Measurements from ENCODE around the gene SUMO3. TPM values are rescaled to one million over a fixed set of nuclear protein-coding genes. Genes with fewer than 3 reads are reported as not detected.
A peak's percentile ranks its signal among the peaks of the same experiment; 100 is the strongest.

The SUMO3 gene
- total RNA-seq, 1 experiment from 2014 or later, result 70.3 TPM

- Histone ChIP-seq H3K27me3 (ENCODE audit: low read length) (peaks cover 10% of the 10 kb centered on the region; the same call in 1 of the 2 replicates), H3K9me3 (ENCODE audit: low read length) (peaks cover 12% of the 10 kb centered on the region), H3K79me2 (ENCODE audit: low read length) (no peaks in the 10 kb centered on the region), H3K4me1 (ENCODE audit: low read length) (peaks cover 9% of the 10 kb centered on the region), H3K4me3 (ENCODE audit: low read length) (no peak overlapping the region), H3K36me3 (ENCODE audit: insufficient read depth, low read length) (no peaks in the 10 kb centered on the region), H3K27ac (ENCODE audit: low read length) (no peak overlapping the region), H2AFZ (ENCODE audit: low read length) (no peak overlapping the region), H3K4me2 (ENCODE audit: low read depth, low read length, poor library complexity, severe bottlenecking) (no peak overlapping the region), H3K9ac (ENCODE audit: low read length) (no peak overlapping the region), H3K9me2 (replicated peaks; ENCODE audit: insufficient read depth, low read length) (no peaks in the 10 kb centered on the region), H4K20me1 (ENCODE audit: insufficient read depth, low read depth, low read length) (no peaks in the 10 kb centered on the region)
- no peak for DNase-seq
These were observed 10.6 kb upstream of the SUMO3 start for GRCh38 chr21:44828362-44829056.

- DNase-seq, result no peak
- H3K9ac ChIP-seq (ENCODE audit: low read length), result no peak overlapping the region
- H3K9me2 ChIP-seq (replicated peaks; ENCODE audit: insufficient read depth, low read length), result no peaks in the 10 kb centered on the region
- H3K9me3 ChIP-seq (ENCODE audit: low read length), result peaks cover 9% of the 10 kb centered on the region
- H2AFZ ChIP-seq (ENCODE audit: low read length), result no peak overlapping the region
- H3K4me3 ChIP-seq (ENCODE audit: low read length), result no peak overlapping the region
- H4K20me1 ChIP-seq (ENCODE audit: insufficient read depth, low read depth, low read length), result no peaks in the 10 kb centered on the region
- H3K4me1 ChIP-seq (ENCODE audit: low read length), result peaks cover 3% of the 10 kb centered on the region
- peaks cover 4% of the 10 kb centered on the region; the same call in 1 of the 2 replicates for H3K27me3 ChIP-seq (ENCODE audit: low read length)
- no peaks in the 10 kb centered on the region for H3K79me2 ChIP-seq (ENCODE audit: low read length)
- no peak overlapping the region for H3K4me2 ChIP-seq (ENCODE audit: low read depth, low read length, poor library complexity, severe bottlenecking)
- no peaks in the 10 kb centered on the region for H3K36me3 ChIP-seq (ENCODE audit: insufficient read depth, low read length)
- H3K27ac ChIP-seq (ENCODE audit: low read length), result no peak overlapping the region
These were observed 5.4 kb upstream of the SUMO3 start for GRCh38 chr21:44823179-44823660.

GRCh38 chr21:44822484-44823178, 4.8 kb upstream of the SUMO3 start:
- Histone ChIP-seq H3K79me2 (ENCODE audit: low read length) (no peaks in the 10 kb centered on the region), H3K36me3 (ENCODE audit: insufficient read depth, low read length) (no peaks in the 10 kb centered on the region), H3K27me3 (ENCODE audit: low read length) (peaks cover 3% of the 10 kb centered on the region; the same call in 1 of the 2 replicates), H3K9me2 (replicated peaks; ENCODE audit: insufficient read depth, low read length) (no peaks in the 10 kb centered on the region), H3K9ac (ENCODE audit: low read length) (no peak overlapping the region), H3K9me3 (ENCODE audit: low read length) (peaks cover 5% of the 10 kb centered on the region), H3K4me3 (ENCODE audit: low read length) (no peak overlapping the region), H4K20me1 (ENCODE audit: insufficient read depth, low read depth, low read length) (no peaks in the 10 kb centered on the region), H3K27ac (ENCODE audit: low read length) (no peak overlapping the region), H2AFZ (ENCODE audit: low read length) (no peak overlapping the region), H3K4me2 (ENCODE audit: low read depth, low read length, poor library complexity, severe bottlenecking) (no peak overlapping the region), H3K4me1 (ENCODE audit: low read length) (peaks cover 4% of the 10 kb centered on the region)
- no peak for DNase-seq

GRCh38 chr21:44820851-44821250, 3.0 kb upstream of the SUMO3 start:
- H3K4me3 ChIP-seq (ENCODE audit: low read length), result no peak overlapping the region
- DNase-seq, result no peak
- H3K79me2 ChIP-seq (ENCODE audit: low read length), result peaks cover 17% of the 10 kb centered on the region

DNA sequence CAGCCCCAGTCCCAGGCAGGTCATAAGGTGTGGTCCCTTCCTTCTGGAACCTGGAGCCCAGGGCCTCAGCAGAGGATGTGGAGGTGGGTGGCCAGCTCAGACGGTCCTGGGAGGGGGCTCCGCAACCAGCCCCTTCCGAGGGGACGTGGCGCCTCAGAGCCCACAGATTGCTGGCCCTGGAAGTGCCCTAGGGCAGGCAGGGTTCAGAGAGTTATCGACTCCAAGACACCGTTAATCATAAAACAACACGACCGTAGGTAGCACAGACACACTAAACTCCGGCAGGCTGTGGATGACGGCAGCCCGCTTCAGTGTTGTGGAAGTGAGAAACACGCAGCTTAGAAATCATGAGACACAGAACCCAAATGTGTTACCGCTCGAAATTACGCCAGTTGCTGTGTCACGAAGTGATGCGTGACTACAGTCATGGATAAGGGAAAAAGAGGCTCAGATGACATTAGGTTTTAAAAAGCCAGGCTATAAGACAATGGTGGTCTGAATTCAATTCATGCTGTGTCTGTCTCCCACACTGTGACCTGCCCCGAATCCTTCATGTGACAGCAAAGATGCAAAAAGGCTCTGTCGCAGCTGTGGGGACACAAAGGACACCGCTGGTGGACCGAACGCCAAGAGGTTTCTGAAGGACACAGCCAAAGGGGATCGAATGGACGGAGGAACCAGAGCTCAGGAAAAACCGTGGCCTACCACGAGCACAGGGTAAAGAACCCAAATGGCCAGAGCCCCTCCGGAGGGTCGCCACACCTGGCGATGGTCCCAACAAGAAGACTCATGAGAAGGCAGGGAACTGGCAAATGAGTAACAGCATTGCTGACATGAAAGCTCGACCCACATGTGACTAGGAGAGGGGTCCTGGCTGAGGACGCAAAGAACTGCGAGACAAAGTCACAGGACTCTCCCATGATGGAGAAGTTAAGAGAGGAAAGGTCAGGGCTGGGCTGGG, 1.7 kb upstream of the SUMO3 start:
- Histone ChIP-seq H3K4me3 (ENCODE audit: low read length) (no peak overlapping the region), H3K9me3 (ENCODE audit: low read length) (peaks cover 5% of the 10 kb centered on the region), H3K27ac (ENCODE audit: low read length) (no peak overlapping the region), H3K79me2 (ENCODE audit: low read length) (peaks cover 30% of the 10 kb centered on the region), H2AFZ (ENCODE audit: low read length) (no peak overlapping the region), H3K4me1 (ENCODE audit: low read length) (peaks cover 25% of the 10 kb centered on the region), H3K9me2 (replicated peaks; ENCODE audit: insufficient read depth, low read length) (no peaks in the 10 kb centered on the region), H3K9ac (ENCODE audit: low read length) (no peak overlapping the region), H3K27me3 (ENCODE audit: low read length) (no peaks in the 10 kb centered on the region), H4K20me1 (ENCODE audit: insufficient read depth, low read depth, low read length) (peaks cover 25% of the 10 kb centered on the region), H3K4me2 (ENCODE audit: low read depth, low read length, poor library complexity, severe bottlenecking) (no peak overlapping the region), H3K36me3 (ENCODE audit: insufficient read depth, low read length) (no peaks in the 10 kb centered on the region)
- no peak for DNase-seq

More at GRCh38 chr21:44820851-44821250, 3.0 kb upstream of the SUMO3 start:
- H3K4me1 ChIP-seq (ENCODE audit: low read length), result peaks cover 20% of the 10 kb centered on the region
- no peaks in the 10 kb centered on the region for H3K27me3 ChIP-seq (ENCODE audit: low read length)
- H3K9ac ChIP-seq (ENCODE audit: low read length), result no peak overlapping the region
- H3K36me3 ChIP-seq (ENCODE audit: insufficient read depth, low read length), result no peaks in the 10 kb centered on the region
- H2AFZ ChIP-seq (ENCODE audit: low read length), result no peak overlapping the region
- no peak overlapping the region for H3K27ac ChIP-seq (ENCODE audit: low read length)
- H4K20me1 ChIP-seq (ENCODE audit: insufficient read depth, low read depth, low read length), result peaks cover 15% of the 10 kb centered on the region
- peaks cover 5% of the 10 kb centered on the region for H3K9me3 ChIP-seq (ENCODE audit: low read length)
- H3K4me2 ChIP-seq (ENCODE audit: low read depth, low read length, poor library complexity, severe bottlenecking), result no peak overlapping the region
- no peaks in the 10 kb centered on the region for H3K9me2 ChIP-seq (replicated peaks; ENCODE audit: insufficient read depth, low read length)

GRCh38 chr21:44818640-44819011, 764 bp upstream of the SUMO3 start:
- Histone ChIP-seq H3K4me1 (ENCODE audit: low read length) (peaks cover 25% of the 10 kb centered on the region), H3K36me3 (ENCODE audit: insufficient read depth, low read length) (no peaks in the 10 kb centered on the region), H3K27ac (ENCODE audit: low read length) (no peak overlapping the region), H3K27me3 (ENCODE audit: low read length) (no peaks in the 10 kb centered on the region), H4K20me1 (ENCODE audit: insufficient read depth, low read depth, low read length) (peaks cover 29% of the 10 kb centered on the region), H3K9me2 (replicated peaks; ENCODE audit: insufficient read depth, low read length) (no peaks in the 10 kb centered on the region), H3K79me2 (ENCODE audit: low read length) (peaks cover 39% of the 10 kb centered on the region), H2AFZ (ENCODE audit: low read length) (peak overlapping the region; percentile 84; the same call in 1 of the 2 replicates), H3K9me3 (ENCODE audit: low read length) (peaks cover 5% of the 10 kb centered on the region), H3K4me3 (ENCODE audit: low read length) (peak overlapping the region; percentile 75), H3K4me2 (ENCODE audit: low read depth, low read length, poor library complexity, severe bottlenecking) (peak overlapping the region; percentile 78), H3K9ac (ENCODE audit: low read length) (peak overlapping the region; percentile 70)
- no peak for DNase-seq

GRCh38 chr21:44817506-44817880, 369 bp downstream of the SUMO3 start:
- no peaks in the 10 kb centered on the region for H3K27me3 ChIP-seq (ENCODE audit: low read length)
- H3K4me2 ChIP-seq (ENCODE audit: low read depth, low read length, poor library complexity, severe bottlenecking), result peak overlapping the region; percentile 78
- H2AFZ ChIP-seq (ENCODE audit: low read length), result no peak overlapping the region
- H3K9me2 ChIP-seq (replicated peaks; ENCODE audit: insufficient read depth, low read length), result no peaks in the 10 kb centered on the region
- DNase-seq, result peak; percentile 96
- H4K20me1 ChIP-seq (ENCODE audit: insufficient read depth, low read depth, low read length), result peaks cover 29% of the 10 kb centered on the region
- H3K4me1 ChIP-seq (ENCODE audit: low read length), result peaks cover 25% of the 10 kb centered on the region
- H3K36me3 ChIP-seq (ENCODE audit: insufficient read depth, low read length), result no peaks in the 10 kb centered on the region
- peak overlapping the region; percentile 70 for H3K9ac ChIP-seq (ENCODE audit: low read length)
- H3K9me3 ChIP-seq (ENCODE audit: low read length), result no peaks in the 10 kb centered on the region; the same call in 1 of the 2 replicates
- H3K27ac ChIP-seq (ENCODE audit: low read length), result no peak overlapping the region
- peaks cover 50% of the 10 kb centered on the region for H3K79me2 ChIP-seq (ENCODE audit: low read length)
- H3K4me3 ChIP-seq (ENCODE audit: low read length), result peak overlapping the region; percentile 75

Measured in Karpas-422 (cell line).